Lung (tissue), 12 donors: ENCODE measurements around the gene PUDP. TPM values are rescaled to one million over a fixed set of nuclear protein-coding genes. Genes with fewer than 3 reads are reported as not detected.

Experiments
- ATAC-seq: fragments of 200-7000 bp; cut with Tn5 transposase; one replicate; pipeline ENCODE4 v1.9.1; 2020; ENCODE audit warnings: moderate number of reproducible peaks; ENCODE audit not compliant: insufficient read depth, low FRiP score
- DNase-seq, 3 donors: peaks; one replicate each; pipeline ENCODE4 v3.0.0-alpha.2; 2013 to 2017
- H3K27ac ChIP-seq, 2 donors: one replicate each; pipeline ENCODE4 v1.5.1; 2013; ENCODE audit warnings: mild to moderate bottlenecking in 2 of 2, moderate library complexity in 2 of 2, control low read depth in 1 of 2, inconsistent platforms in 1 of 2, low read depth in 1 of 2, low read length in 1 of 2
- H3K27me3 ChIP-seq, 3 donors: one replicate each; pipeline ENCODE4 v1.5.1; 2013; ENCODE audit warnings: low read length in 2 of 3; ENCODE audit not compliant: control insufficient read depth in 3 of 3, insufficient read depth in 3 of 3
- H3K36me3 ChIP-seq, 4 donors: one replicate each; pipeline ENCODE4 v1.5.1; 2013; ENCODE audit warnings: low read length in 4 of 4, mild to moderate bottlenecking in 1 of 4, moderate library complexity in 1 of 4; ENCODE audit not compliant: control insufficient read depth in 4 of 4, insufficient read depth in 4 of 4
- H3K4me1 ChIP-seq, 5 donors: one replicate each; pipeline ENCODE4 v1.5.1; 2013; ENCODE audit warnings: low read length in 5 of 5, mild to moderate bottlenecking in 2 of 5, moderate library complexity in 1 of 5; ENCODE audit not compliant: control insufficient read depth in 5 of 5, insufficient read depth in 5 of 5
- H3K4me3 ChIP-seq: one replicate; pipeline ENCODE4 v1.5.1; 2013; ENCODE audit warnings: mild to moderate bottlenecking, control low read depth, moderate library complexity
- H3K9ac ChIP-seq, 2 donors: one replicate each; pipeline ENCODE4 v1.5.1; 2013; ENCODE audit warnings: low read length in 2 of 2, control low read depth in 1 of 2; ENCODE audit not compliant: insufficient read depth in 1 of 2
- H3K9me3 ChIP-seq, 4 donors: one replicate each; pipeline ENCODE4 v1.5.1; 2013; ENCODE audit warnings: low read length in 3 of 4, mild to moderate bottlenecking in 1 of 4, moderate library complexity in 1 of 4; ENCODE audit not compliant: control insufficient read depth in 4 of 4, insufficient read depth in 3 of 4
- WGBS, 2 donors: extraction: QIAGEN DNeasy Blood & Tissue Kit; methylation state at CpG; one replicate each; pipeline ENCODE4 v1.1.7; 2013; 5-methylcytosine and 5-hydroxymethylcytosine counted together
- polyA plus RNA-seq, 2 donors: library from polyadenylated mRNA; stranded (reverse); fragments of 200-250 nt; gene quantifications; one replicate each; pipeline ENCODE4 v1.2.1, GENCODE V29; 2013
- total RNA-seq, 2 donors: library from RNA; depleted of rRNA in 1 of 2; stranded (reverse); fragments of >200 nt in 1 of 2; gene quantifications; one replicate each; pipeline ENCODE4 v1.2.1, GENCODE V29; 2014 to 2021
- TF ChIP-seq, protein P1 (sequence below): IDR thresholded peaks from 2 replicates; pipeline ENCODE4 v1.5.1; 2012; ENCODE audit warnings: mild to moderate bottlenecking; ENCODE audit errors: control extremely low read depth, extremely low read depth
- donor health status: control.
- donor health status: control.
- donor health status: Bipolar disorder and iron deficiency.
- donor health status: healthy.
- donor health status: DM: yes; HTN: yes; CAD: no.

Gene PUDP
- total and polyA plus RNA-seq, 4 donors = 12.1 to 24.5 (median 15.0) TPM

DNA sequence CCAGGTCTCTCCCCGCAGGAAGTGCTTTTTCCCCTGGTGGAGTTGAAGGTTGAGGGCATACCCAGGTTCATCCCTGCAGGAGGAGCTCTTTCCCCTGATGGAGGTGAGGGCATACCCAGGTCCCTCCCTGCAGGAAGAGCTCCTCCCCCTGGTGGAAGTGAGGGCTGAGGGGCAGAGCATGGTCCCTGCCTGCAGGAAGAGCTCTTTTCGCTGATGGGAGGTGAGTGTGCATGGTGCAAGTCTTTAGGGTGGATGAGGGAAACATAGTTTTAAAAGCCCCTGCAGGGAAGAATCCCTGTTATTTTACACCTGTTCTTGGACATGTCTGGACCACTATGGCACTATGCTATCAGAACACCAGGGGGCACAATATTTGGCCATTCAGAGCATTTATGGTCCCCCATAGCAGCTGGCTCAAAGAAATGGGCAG is 43.7 kb upstream of the PUDP start:
- Histone ChIP-seq H3K9me3 (no peaks in the 10 kb centered on the region), H3K4me1 (no peaks in the 10 kb centered on the region), H3K9ac (no peak overlapping the region), H3K4me3 (no peak overlapping the region), H3K36me3 (no peaks in the 10 kb centered on the region), H3K27ac (no peak overlapping the region), H3K27me3 (peaks cover 0 to 31% (median 5%) of the 10 kb centered on the region in 3 donors)
- no peak for ATAC-seq
- TF ChIP-seq, protein P1, sequence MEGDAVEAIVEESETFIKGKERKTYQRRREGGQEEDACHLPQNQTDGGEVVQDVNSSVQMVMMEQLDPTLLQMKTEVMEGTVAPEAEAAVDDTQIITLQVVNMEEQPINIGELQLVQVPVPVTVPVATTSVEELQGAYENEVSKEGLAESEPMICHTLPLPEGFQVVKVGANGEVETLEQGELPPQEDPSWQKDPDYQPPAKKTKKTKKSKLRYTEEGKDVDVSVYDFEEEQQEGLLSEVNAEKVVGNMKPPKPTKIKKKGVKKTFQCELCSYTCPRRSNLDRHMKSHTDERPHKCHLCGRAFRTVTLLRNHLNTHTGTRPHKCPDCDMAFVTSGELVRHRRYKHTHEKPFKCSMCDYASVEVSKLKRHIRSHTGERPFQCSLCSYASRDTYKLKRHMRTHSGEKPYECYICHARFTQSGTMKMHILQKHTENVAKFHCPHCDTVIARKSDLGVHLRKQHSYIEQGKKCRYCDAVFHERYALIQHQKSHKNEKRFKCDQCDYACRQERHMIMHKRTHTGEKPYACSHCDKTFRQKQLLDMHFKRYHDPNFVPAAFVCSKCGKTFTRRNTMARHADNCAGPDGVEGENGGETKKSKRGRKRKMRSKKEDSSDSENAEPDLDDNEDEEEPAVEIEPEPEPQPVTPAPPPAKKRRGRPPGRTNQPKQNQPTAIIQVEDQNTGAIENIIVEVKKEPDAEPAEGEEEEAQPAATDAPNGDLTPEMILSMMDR = no peak
- WGBS, 2 donors = 90 to 100% methylated on average over 2 of the region's 2 CpGs
- no peak for DNase-seq

DNA sequence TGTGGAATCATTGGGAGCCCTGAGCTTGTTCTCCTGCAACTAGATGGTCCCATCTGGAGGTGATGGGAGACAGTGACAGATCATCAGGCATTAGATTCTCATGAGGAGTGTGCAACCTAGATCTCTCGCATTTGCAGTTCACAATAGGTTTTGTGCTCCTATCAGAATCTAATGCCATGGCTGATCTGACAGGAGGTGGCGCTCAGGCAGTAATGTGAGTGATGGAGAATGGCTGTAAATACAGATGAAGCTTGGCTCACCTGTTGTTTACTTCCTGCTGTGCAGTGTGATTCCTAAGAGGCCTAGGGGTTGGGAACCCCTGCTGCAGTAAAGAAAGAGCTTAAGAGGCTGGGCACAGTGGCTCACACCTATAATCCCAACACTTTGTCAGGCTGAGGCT is 42.2 kb upstream of the PUDP start:
- Histone ChIP-seq H3K9ac (no peak overlapping the region), H3K27ac (no peak overlapping the region), H3K4me1 (no peaks in the 10 kb centered on the region), H3K36me3 (no peaks in the 10 kb centered on the region), H3K27me3 (peaks cover 0 to 30% (median 5%) of the 10 kb centered on the region in 3 donors), H3K9me3 (no peaks in the 10 kb centered on the region), H3K4me3 (no peak overlapping the region)
- WGBS, 2 donors = 90 to 96% methylated on average over 2 of the region's 2 CpGs
- ATAC-seq (no peak), DNase-seq (no peak)
- TF ChIP-seq, protein P1 = no peak

DNA sequence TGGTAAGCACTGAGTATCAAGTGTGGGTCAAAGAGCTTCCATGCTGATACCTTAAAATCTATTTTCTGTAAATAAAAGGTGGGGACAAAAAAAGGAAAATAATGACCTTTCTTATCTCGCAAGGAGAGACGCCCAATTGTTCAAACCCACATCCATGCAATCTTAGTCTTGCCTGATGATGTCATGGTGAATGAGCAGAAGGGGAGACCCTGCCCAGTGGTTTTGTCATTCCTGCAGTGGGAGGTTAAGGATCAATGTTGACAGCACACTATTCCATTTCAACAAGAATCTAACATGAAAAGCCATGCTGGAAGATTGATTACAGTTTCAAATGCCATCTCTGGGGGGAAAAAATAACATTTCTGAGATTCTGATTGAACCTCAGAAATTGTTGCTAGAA is 40.7 kb upstream of the PUDP start:
- ATAC-seq = no peak
- H3K27me3 ChIP-seq = peaks cover 0 to 28% (median 5%) of the 10 kb centered on the region in 3 donors
- no peak overlapping the region for H3K4me3 ChIP-seq
- DNase-seq = no peak
- H3K9me3 ChIP-seq = no peaks in the 10 kb centered on the region
- no peaks in the 10 kb centered on the region for H3K36me3 ChIP-seq
- TF ChIP-seq, protein P1 = no peak
- H3K4me1 ChIP-seq = no peaks in the 10 kb centered on the region
- no peak overlapping the region for H3K27ac ChIP-seq
- WGBS, 2 donors = 91 to 98% methylated on average over 2 of the region's 2 CpGs
- H3K9ac ChIP-seq = no peak overlapping the region

DNA sequence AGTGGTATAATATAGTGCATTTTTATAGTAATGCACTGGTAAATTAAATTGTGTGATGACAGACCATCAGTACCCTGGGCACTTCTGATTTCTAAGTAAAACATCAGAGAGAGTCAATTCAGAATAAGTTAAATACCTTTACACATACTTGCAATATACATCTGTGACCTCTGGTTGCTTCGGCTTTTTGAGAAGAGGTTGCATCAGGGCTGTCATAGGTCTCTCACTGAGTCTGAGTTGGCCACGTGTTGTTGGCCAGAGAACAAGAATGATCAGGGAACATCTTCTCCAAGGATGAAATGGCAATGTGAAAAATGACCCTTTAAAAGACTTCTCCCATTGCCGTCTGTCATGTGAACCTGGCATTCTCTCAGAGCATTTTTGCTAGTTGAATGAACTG is 36.9 kb upstream of the PUDP start:
- no peaks in the 10 kb centered on the region for H3K36me3 ChIP-seq
- H3K27ac ChIP-seq = no peak overlapping the region
- H3K9me3 ChIP-seq = no peaks in the 10 kb centered on the region
- H3K27me3 ChIP-seq = peaks cover 0 to 34% (median 13%) of the 10 kb centered on the region in 3 donors
- no peak overlapping the region for H3K9ac ChIP-seq
- WGBS, 2 donors = 83 to 87% methylated on average over 3 of the region's 3 CpGs
- H3K4me1 ChIP-seq = no peaks in the 10 kb centered on the region
- TF ChIP-seq, protein P1 = no peak
- DNase-seq (no peak), ATAC-seq (no peak)
- no peak overlapping the region for H3K4me3 ChIP-seq
